GM18873 (cell line): Measurements from ENCODE around the gene CCDC17.

Experiments used
- ATAC-seq: cut with Tn5 transposase; IDR thresholded peaks from one replicate; pipeline ENCODE4 v1.9.1; 2021; ENCODE audit warnings: mild to moderate bottlenecking, moderate library complexity, moderate number of reproducible peaks; ENCODE audit not compliant: unreplicated experiment, low FRiP score

Gene CCDC17

GRCh38 chr1:45623972-45624371 is at the start of gene CCDC17:
CCDC17 (minus strand) TSS chr1:45624054; CDS start chr1:45623909, 145 bp downstream.
- ATAC-seq = no peak

- ATAC-seq = no peak
Measured at GRCh38 chr1:45669859-45670655, 46.2 kb upstream of the CCDC17 start.

GRCh38 chr1:45669379-45669778 is 45.5 kb upstream of the CCDC17 start:
- ATAC-seq = no peak

GRCh38 chr1:45668526-45668925 is 44.7 kb upstream of the CCDC17 start:
- ATAC-seq = no peak

GRCh38 chr1:45667321-45668111 is 43.7 kb upstream of the CCDC17 start:
- ATAC-seq = no peak

- no peak for ATAC-seq
Measured at GRCh38 chr1:45666836-45667235, 43.0 kb upstream of the CCDC17 start.

- no peak for ATAC-seq
Measured at GRCh38 chr1:45660336-45660735, 36.5 kb upstream of the CCDC17 start.

- ATAC-seq = no peak
Measured at GRCh38 chr1:45659222-45659621, 35.4 kb upstream of the CCDC17 start.

GRCh38 chr1:45658171-45658570 is 34.3 kb upstream of the CCDC17 start:
- no peak for ATAC-seq

- no peak for ATAC-seq
Measured at GRCh38 chr1:45656573-45657226, 32.8 kb upstream of the CCDC17 start.

GRCh38 chr1:45654540-45655280 is 30.9 kb upstream of the CCDC17 start:
- ATAC-seq = no peak

- no peak for ATAC-seq
Measured at GRCh38 chr1:45647248-45648021, 23.6 kb upstream of the CCDC17 start.

- no peak for ATAC-seq
Measured at GRCh38 chr1:45644661-45645060, 20.8 kb upstream of the CCDC17 start.

GRCh38 chr1:45643978-45644377 is 20.1 kb upstream of the CCDC17 start:
- no peak for ATAC-seq

- no peak for ATAC-seq
Measured at GRCh38 chr1:45643321-45643720, 19.5 kb upstream of the CCDC17 start.

GRCh38 chr1:45640293-45640692 is 16.4 kb upstream of the CCDC17 start:
- no peak for ATAC-seq

GRCh38 chr1:45635211-45635610 is 11.4 kb upstream of the CCDC17 start:
- ATAC-seq = no peak

- no peak for ATAC-seq
Measured at GRCh38 chr1:45630429-45630828, 6.6 kb upstream of the CCDC17 start.

GRCh38 chr1:45629035-45629434 is 5.2 kb upstream of the CCDC17 start:
- no peak for ATAC-seq
